Middle frontal gyrus (tissue), 1 donor: Measurements from ENCODE around the gene PARVB.

Source experiments
- DNase-seq: peaks from one replicate; pipeline ENCODE4 v3.0.0-alpha.2; 2015; ENCODE audit warnings: low spot score; ENCODE audit errors: extremely low spot score

The PARVB gene

DNA sequence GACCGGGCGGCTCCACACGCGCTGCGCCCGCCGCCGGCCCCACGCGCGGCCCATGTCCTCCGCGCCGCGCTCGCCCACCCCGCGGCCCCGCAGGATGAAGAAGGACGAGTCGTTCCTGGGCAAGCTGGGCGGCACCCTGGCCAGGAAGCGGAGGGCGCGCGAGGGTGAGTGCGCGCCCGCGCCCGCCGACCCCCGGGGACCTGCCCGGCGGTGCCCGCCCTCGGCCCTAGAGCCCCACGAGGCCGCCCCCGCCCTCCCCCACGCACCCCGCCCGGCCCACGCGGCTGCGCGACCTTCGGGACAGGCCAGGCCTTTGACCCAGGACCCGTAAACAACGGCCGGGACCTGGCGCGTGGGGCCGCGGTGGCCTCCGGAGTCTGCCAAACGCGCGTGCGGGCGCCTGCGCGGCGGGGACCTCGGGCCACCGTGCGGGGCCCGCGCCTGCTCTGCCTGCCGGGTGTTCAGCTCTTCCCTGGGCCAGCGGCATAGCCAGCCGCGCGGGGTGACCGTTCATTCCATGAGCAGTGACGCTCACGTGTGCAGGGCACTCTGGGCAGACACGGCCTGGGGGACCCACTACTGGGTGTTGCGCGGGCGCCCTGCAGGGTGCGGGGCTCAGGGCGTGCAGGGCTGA lies at the start of gene PARVB:
Gene PARVB, plus strand, starts transcription at position 15 of the 634 bp plus-strand sequence. Its CDS starts 38 bp downstream, at position 53.
- no peak for DNase-seq

GRCh38 chr22:43975041-43975440 lies 49.1 kb upstream of the PARVB start:
- DNase-seq, result no peak

DNA sequence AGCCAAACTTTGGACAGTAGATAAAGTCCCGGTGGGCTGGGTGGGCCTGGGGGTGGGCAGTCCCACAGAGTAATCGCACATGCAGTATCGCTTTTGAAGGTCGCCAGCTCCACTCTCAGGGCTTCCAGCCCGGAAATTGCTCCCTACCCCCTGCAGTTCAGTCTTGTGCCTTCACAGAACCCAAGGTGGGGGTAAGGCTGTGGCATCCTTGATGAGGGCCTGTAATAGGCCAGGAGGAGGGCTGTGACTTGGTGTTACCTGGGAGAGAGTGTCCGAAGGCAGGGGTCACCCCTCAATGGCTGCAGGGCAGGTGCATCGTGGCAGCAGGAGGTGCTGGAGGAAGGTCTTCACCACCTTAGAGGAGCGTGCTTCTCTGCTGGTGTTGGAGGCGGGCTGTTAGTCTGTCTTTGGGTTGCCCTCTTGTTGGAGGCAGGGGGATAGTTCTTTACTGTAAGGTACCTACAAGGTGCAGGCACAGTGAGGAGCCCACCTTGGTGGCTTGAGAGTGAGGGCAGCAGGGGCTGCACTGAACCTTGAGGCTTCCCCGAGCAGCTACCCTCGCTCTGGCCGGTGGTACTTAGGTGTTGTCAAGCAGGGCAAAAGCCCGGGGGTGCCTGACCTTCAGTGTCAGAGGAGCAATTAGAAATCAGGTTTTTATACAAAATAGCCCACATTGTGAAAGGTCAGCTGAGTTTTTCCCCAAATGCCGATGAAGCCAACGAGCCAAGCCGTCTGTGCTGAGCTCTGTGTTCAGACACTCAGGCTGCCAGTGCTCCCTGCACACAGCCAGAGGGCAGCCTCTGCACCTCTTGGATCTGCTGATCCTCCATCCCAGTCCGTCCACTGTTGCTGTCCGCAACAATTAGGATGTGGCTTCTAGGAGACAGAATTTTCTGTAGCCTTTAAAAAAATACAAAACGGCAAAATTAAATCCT lies 47.0 kb upstream of the PARVB start:
- no peak for DNase-seq

- no peak for DNase-seq
Observed at GRCh38 chr22:43978558-43978957, 45.5 kb upstream of the PARVB start.

DNA sequence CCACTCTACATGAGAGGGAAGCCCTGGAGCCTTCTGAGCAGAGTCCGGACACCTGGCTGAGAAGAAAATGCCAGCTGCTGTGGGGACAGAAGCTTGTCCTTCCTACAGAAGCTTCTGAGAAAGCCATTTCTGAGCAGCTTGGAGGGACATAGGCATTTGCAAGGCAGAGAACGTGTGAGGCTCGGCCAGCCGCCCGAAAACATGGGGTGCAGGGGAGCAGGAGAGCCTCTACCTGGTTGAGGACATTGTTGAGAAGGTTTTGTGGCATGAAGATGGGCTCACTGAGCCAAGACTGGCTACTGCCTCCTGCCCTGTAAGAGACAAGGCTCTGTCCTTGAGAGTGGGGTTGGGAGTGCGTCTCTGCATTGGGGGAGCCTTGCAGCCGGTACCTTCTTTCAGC lies 43.5 kb upstream of the PARVB start:
- DNase-seq, result no peak

GRCh38 chr22:43980996-43981395 lies 43.1 kb upstream of the PARVB start:
- DNase-seq, result no peak

- DNase-seq, result no peak
Observed at GRCh38 chr22:43983808-43984207, 40.3 kb upstream of the PARVB start.

GRCh38 chr22:43985532-43985931 lies 38.6 kb upstream of the PARVB start:
- no peak for DNase-seq

DNA sequence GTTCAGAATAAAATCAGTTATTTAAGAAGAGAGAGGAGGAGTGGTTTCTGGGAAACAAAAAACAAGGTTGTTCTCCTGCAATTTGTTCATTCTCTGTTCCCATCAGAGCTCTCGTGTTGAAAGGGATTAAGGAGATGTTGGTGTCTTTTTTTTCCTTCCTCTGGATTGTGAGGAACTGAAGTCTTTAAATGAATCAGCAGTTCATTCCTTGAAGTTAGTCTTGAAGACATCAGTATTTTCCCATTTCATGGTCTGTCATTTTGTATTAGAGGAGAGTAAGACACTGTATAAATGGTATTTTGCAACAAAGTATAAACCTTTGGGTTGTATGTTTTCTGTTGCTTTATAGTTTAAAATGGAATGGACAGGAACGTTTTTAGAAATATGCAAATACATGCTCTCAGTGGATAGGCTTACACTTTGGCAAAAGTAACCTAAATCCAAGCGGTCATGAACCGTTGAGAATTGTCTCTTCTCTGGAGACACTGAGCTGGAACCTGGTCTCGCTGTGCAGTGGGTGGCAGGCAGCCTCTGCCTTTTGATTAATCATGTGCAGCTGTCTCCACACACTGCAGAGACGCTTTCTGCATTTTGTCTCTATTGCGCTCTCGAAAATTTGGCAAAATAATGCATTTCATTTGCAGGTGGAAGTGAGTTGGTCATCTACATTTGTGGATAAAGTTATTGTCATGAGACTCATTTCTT lies 35.8 kb upstream of the PARVB start:
- no peak for DNase-seq

GRCh38 chr22:43988960-43989359 lies 35.1 kb upstream of the PARVB start:
- DNase-seq, result no peak

DNA sequence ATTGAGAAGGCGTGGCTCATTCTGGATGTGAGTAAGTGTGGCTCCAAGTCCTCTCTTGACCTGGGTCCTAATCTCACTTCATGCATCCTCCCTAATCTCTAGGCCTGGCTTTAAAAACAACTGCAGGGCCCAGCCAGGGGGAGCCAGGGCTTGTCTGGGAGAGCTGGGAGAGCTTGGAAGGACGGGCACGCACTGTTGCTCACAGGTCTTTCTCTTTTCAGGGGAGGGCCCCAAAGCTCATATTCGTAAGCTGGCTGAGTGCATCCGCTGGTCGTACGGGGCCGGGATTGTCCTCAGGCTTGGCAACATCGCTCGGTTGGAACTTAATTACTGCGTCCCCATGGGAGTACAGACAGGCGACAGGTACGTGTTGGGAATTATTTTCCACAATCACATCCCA lies 34.1 kb upstream of the PARVB start:
- no peak for DNase-seq

GRCh38 chr22:43991316-43992020 lies 32.6 kb upstream of the PARVB start:
- DNase-seq, result no peak

DNA sequence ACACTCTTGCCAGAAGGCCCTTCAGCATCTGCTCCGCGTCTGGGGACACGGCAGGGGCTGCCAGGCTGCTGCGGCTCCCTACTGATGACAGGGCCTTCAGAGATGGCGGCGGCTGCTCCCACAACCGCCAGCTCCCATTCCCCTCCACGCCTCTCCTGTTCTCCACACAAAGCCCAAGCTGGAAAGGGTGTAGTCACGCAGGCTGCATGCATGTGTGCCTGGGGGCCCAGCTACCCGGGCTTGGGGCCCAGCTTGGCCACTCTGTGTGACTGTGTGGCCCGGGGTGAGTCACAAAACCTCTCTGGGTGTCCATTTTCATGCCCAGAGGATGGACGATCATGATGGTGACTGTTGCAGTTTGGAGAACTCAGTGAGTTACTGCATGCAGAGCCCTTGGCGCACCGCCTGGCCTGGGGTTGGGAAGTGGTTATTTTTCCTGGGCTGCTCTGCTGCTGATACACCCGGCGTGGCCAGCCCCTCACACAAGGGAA lies 31.7 kb upstream of the PARVB start:
- DNase-seq, result no peak

GRCh38 chr22:43993072-43993760 lies 30.9 kb upstream of the PARVB start:
- DNase-seq, result no peak

- DNase-seq, result no peak
Observed at GRCh38 chr22:43994006-43994405, 30.1 kb upstream of the PARVB start.

DNA sequence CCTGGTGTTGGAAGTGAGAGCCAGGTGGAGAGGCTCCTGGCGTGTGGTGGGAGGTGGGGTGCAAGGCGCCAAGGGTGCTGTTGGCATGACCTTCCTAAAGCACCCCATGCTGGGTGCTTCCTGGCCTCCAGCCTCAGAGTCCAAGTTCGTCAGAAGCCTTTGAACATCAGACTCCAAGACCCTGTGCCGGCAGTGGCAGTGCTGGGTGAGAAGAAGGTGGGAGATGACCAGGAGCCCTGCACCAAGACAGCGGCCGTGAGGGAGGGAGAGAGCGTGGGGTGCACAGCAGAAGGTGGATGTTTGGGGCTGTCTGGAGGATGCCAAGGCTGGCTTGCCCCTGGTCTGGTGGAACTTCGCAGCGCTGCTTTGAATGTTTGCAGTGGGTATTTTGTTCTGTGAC lies 29.7 kb upstream of the PARVB start:
- no peak for DNase-seq

DNA sequence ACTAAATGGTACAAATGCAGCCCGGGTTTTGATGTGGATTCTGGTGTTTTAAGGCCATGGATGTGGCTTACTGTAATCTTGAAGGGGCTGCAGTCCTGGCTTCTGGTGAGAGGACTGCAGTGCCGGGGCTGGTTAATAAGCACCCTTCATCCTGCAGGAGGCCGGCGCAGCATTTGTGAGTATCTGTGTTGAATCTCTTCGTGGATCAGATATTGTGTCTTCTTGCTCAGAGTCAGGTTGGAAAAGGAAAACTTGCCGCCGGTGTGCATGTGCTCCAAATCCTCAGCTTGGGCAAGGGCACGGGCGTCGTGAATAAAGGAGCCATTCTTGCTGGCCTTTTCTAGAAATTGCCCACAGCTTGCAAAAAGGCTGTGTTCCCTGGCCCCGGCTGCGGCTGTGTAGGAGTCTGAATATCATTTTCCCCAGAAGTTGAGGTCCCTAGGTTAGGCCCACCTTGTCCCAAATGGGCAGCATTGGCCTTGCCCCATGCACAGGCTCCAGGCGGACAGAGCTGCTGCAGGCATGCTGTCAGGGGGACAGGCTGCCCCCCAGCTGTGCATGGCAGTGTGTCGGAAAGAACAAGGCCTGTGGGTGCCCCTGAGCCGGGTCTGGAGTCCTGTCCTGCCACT lies 28.9 kb upstream of the PARVB start:
- no peak for DNase-seq

DNA sequence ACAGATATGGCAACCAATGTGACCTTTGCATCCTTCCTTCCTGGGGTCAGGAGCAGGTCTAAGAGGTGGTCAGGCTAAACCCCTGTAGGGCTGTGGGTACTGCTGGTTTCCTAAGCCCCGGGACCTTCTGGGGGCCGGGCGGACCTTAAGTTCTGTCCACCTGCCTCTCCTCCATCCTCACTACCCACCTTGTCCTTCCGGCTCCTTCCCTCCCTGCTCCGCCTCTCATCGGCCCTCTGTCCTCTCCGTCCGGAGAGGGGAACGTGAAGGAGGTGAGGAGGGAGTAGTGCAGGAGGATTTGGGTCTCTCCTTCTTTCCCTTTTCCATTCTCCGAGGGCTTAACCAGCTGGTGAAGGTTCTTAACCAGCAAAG lies 28.3 kb upstream of the PARVB start:
- no peak for DNase-seq

DNA sequence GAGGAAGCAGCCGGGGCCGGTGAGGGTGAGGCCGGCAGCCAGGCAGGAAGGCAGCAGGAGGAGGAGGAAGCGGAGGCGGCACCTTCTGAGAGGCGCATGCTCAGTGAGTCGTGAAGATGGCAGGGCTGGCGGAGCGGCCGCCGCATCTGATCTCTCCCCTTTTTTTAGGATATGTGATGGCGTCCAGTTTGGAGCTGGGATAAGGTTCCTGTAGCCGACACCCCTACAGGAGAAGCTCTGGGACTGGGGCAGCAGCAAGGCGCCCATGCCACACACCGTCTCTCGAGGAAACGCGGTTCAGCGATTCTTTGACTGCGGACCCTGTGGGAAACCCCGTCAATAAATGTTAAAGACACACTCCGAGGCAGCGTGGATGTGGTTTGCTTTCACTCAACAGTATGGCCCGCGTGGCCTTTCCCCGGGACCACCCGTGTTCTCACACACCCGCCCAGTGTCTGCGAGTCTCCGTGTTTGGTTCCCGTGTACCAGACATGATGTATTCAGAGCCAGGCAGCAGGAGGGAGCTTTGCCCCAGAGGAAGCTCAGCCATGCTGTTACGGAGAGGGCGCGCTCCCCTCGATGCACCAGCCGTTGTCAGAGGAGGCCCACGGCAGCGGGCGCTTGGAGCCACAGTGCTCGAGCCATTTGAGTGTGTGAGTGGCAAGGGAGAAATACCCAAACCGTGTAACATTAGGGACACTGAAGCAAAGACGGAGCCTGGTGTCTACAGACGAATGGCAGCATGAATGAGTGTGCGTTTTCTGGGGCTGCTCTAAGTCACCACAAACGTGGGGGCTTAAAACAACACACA lies 27.7 kb upstream of the PARVB start:
- no peak for DNase-seq

GRCh38 chr22:43996981-43997265 lies 27.2 kb upstream of the PARVB start:
- DNase-seq, result no peak
